ENCODE measurements around the gene SYNPR.

SYNPR gene

DNA sequence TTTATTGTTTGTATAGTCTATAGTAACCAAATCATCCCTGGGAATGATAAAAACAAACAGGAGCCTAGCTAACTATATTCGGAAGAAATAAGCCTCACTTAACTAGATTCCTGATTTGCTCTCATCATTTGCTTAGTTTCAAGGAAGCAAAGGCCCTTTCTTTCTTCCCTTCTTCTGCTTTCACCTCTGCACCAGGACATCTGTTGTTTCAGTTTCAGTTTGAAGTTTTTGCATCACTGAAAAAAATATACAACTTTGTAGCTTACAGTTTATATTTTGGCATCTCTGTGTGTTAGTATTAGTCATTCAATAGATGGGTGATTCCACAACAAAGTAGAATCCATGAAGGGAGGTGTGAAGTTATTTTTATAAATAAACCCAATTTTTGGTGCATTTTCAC lies 260.8 kb downstream of the SYNPR start:
- TF ChIP-seq GATA2 (IDR thresholded peaks at IDR 0.05; ENCODE audit: low read depth, low read length): no peak
- no peak for TF ChIP-seq GATA3 (IDR thresholded peaks at IDR 0.05; ENCODE audit: low read depth, low read length)

DNA sequence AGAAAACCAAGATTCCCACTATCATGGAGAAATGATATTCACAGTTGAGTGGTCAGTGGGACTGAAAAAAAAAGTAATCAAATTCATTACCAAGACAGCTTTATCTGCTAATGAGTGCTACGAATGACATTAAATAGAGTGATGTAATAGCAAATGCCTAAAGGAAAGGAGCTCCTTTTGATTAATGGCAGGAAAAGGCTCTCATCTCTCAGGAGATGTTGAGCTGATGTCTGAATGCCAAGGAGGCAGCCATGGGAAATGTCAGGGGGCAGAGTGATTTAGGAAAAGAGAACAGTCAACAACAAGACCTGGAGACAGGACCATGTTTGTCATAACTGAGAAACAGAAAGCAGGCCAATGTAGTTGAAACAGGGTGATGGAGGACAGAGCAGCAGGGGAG lies 277.7 kb downstream of the SYNPR start:
- no peak for TF ChIP-seq GATA2 (IDR thresholded peaks at IDR 0.05; ENCODE audit: low read depth, low read length)
- no peak for TF ChIP-seq GATA3 (IDR thresholded peaks at IDR 0.05; ENCODE audit: low read depth, low read length)

DNA sequence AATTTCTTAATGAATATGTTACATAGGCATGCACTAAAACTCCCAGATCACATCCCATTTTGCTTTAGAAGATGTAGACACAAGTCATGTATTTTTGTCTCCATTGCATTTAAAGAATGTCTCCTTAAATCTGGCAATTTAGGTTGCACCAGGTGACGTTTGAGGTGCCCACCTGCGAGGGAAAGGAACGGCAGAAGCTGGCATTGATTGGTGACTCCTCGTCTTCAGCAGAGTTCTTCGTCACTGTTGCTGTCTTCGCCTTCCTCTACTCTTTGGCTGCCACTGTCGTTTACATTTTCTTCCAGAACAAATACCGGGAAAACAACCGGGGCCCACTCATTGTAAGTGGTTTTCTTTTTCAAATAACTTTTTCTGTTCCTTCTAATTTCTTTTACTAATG lies 278.3 kb downstream of the SYNPR start:
- no peak for TF ChIP-seq GATA3 (IDR thresholded peaks at IDR 0.05; ENCODE audit: low read depth, low read length)
- TF ChIP-seq GATA2 (IDR thresholded peaks at IDR 0.05; ENCODE audit: low read depth, low read length): no peak

DNA sequence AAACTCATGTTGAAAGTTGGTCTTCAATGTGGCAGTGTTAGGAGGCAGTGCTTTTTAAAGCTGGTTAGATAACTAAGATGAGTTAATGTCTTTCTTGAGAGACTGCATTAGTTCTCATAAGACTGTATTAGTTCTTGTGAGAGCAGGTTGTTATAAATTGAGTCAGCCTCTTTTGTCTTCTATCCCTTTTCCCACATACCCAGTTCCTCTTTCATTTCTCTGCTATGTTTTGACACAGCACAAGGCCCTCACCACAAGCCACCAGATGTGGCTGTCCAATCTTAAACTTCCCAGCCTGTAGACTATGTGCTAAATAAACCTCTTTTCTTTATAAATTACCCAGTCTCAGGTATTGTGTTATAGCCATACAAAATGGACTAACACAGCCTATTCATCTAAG lies 279.8 kb downstream of the SYNPR start:
- TF ChIP-seq GATA2 (IDR thresholded peaks at IDR 0.05; ENCODE audit: low read depth, low read length): no peak

DNA sequence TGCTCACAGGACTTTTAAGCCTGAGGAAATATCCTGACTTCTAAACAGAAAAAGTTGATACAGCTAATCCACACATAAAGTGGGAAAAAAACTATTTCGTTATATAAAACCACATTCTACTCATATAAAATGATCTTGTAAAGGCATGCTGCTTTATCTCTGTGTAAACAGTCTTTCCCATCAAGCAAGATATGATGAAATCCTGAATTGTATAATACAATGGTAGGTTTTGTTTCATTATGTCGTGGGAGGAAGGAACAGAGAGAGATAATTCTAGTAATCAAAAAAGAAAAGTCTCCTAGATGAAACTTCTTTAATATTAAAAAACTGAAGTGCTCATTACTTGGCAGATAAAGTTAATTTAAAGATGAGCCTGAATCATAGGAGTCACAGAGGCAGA lies 281.8 kb downstream of the SYNPR start:
- TF ChIP-seq GATA3 (IDR thresholded peaks at IDR 0.05; ENCODE audit: low read depth, low read length): no peak
- no peak for TF ChIP-seq GATA2 (IDR thresholded peaks at IDR 0.05; ENCODE audit: low read depth, low read length)

DNA sequence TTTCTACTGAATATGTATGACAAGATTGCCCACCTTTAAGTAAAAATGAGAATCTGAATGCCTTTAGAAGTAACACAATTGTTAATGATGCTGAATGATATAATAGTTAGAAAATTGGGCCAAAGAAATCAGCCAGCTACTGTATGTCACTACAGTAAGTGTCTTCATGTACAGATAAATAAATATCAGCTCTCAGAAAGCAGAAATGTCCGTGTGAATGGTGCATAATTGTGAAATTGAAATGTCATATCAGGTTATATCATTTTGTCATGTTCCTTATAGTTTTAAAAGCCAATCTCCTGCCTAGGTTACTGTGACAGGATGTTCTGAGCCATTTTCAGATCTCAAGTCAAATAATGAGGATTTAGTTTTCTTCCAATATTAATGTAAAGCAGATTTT lies 283.8 kb downstream of the SYNPR start:
- TF ChIP-seq GATA2 (IDR thresholded peaks at IDR 0.05; ENCODE audit: low read depth, low read length) (no peak), GATA3 (IDR thresholded peaks at IDR 0.05; ENCODE audit: low read depth, low read length) (no peak)

DNA sequence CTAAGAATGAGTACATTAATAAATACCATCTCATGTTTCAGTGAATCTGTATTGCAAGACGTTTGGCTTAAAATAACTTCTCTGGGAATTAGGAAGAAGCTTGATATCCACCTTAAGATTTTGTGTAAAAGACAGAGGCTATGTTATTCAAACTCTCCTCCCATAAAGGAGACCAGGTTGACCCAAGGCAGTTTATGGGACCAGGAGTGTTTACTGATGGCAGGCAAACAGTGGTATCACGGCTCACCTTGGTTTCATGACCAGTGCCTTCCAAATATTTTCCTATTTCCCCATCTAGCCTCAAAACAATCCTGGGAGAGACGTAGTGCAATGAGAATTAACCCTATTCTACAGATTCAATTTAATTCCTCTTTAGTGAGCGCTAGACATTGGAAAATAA lies 284.2 kb downstream of the SYNPR start:
- TF ChIP-seq GATA2 (IDR thresholded peaks at IDR 0.05; ENCODE audit: low read depth, low read length): no peak
- no peak for TF ChIP-seq GATA3 (IDR thresholded peaks at IDR 0.05; ENCODE audit: low read depth, low read length)

DNA sequence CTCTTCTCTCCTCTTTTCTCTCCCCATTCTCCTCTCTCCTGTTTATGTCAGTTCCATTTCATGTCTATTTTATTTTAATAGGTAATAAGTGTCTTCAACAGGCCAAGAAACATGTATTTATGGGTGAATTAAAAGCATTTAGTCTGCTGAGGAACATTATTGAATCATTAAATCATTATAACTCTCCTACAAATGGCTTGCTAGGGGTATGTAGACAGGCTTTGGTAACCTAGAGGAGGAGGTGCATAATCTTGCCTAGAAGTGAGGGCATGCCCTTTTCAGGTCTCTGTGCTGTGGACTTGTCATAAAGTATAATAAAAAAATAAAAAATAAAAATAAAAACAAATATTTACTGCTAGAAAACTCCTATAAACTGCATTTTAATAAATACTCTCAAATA lies 285.5 kb downstream of the SYNPR start:
- no peak for TF ChIP-seq GATA2 (IDR thresholded peaks at IDR 0.05; ENCODE audit: low read depth, low read length)
- TF ChIP-seq GATA3 (IDR thresholded peaks at IDR 0.05; ENCODE audit: low read depth, low read length): no peak

DNA sequence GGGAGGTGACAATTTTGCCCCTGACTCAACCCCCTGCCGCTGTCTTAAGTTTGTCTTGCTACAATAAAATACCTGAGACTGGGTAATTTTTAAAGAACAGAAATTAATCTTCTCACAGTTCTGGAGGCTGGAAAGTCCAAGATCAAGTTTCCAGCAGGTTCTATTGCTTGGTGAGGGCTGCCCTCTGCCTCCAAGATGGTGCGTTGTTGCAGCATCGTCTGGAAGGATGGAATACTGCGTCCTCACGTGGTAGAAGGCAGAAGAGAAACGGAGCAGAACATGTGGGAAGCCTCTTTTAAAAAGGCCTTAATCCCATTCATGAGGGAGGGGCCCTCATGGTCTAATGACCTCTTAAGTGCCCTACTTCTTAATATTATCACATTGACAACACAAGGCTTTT lies 287.1 kb downstream of the SYNPR start:
- TF ChIP-seq GATA2 (IDR thresholded peaks at IDR 0.05; ENCODE audit: low read depth, low read length) (no peak), GATA3 (IDR thresholded peaks at IDR 0.05; ENCODE audit: low read depth, low read length) (no peak)

DNA sequence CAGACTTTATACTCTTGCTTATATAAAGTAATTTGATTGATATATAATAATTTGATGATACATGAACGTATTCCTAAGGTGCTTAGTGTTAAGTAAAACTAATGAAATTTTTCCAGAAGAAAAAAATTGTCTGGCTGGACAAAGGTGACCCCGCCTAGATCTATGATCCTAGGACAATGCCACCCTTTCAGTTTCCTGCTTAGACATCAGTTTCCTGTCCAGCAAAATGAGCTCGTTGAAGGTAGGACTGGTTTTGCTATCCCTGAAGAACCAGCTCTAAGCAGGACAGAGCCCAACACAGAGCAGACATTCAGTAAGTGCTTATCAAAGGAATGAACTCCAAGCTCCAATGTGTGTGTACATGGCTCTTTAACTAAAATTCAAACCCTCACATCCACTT lies 293.6 kb downstream of the SYNPR start:
- no peak for TF ChIP-seq GATA2 (IDR thresholded peaks at IDR 0.05; ENCODE audit: low read depth, low read length)
- TF ChIP-seq GATA3 (IDR thresholded peaks at IDR 0.05; ENCODE audit: low read depth, low read length): no peak

DNA sequence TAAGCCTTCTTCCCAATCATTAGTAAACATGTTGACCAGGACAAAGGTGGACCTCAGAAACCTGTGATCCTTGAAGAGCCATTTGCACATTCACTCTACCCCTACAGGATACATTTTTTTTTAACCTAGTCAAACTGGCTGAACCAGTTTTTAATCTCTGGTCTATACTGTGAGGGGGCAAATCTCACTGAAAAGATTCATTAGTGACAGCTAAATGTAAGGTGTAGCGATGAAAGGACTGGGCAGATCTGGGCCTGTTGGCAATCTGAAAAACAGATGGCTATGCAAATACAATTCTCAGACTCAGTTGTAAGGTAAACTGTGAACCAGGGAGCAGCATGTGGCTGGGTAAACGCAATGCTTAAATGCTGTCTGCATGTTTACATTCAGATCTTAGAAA lies 298.7 kb downstream of the SYNPR start:
- TF ChIP-seq GATA2 (IDR thresholded peaks at IDR 0.05; ENCODE audit: low read depth, low read length): no peak
- TF ChIP-seq GATA3 (IDR thresholded peaks at IDR 0.05; ENCODE audit: low read depth, low read length): no peak

DNA sequence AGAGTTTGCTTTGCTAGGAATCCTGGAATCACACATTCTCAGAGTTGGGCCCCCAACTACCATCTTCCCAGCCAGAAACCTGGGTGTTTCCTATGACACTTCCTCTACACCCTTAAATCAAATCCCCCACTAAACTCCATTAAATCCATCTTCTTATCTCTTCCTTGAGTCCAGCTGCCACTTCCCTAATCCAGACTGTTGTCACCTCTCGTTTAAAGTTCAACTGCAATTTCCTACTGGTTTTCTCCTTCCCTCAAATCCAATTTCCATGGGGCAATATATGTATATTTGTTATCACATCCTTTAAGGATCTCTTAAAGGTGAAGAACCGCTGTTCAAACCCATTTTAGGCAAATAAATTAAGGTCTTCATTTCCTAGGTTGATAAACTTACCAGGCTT lies 300.8 kb downstream of the SYNPR start:
- TF ChIP-seq GATA2 (IDR thresholded peaks at IDR 0.05; ENCODE audit: low read depth, low read length) (no peak), GATA3 (IDR thresholded peaks at IDR 0.05; ENCODE audit: low read depth, low read length) (no peak)

DNA sequence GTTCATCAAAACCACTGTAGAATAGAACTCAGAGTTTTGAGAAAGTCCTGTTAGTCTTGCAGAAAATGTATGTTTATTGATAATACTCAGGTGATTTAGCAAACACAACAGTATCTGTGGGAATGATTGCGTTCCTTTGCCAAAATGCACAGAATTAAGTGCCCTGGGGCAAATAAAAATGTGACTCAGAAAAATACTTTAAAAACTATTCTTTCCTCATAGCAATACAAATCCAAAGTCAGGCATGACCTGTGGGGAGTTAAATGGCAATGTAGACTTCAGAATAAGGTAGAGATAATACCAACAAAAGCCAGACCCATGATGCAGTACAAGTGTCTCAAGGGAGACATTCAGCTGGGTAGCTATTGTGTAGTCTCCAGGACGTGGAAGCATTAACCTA lies 302.0 kb downstream of the SYNPR start:
- no peak for TF ChIP-seq GATA2 (IDR thresholded peaks at IDR 0.05; ENCODE audit: low read depth, low read length)
- TF ChIP-seq GATA3 (IDR thresholded peaks at IDR 0.05; ENCODE audit: low read depth, low read length): no peak

DNA sequence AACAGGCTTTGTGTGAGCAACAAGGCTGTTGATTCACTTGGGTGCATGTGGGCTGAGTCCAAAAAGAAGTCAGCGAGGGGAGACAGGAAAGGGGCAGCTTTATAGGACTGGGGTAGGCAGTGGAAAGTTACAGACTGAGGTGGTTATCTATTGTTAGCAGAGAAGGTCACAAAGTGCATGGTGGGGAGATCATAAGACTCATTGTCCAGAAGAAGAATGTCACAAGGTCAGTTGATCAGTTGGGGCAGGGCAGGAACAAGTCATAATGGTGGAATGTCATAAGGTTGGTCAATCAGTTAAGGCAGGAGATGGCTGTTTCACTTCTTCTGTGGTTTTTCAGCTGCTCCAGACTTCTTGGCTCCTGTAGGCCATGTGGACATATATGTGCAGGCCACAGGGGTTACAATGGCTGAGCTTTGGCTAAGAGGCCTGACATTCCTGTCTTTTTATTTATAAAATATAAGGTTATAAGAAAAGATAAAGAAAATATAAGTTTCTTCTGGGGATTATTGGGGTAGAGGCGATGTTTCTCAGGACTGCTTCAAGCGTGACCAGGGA lies 304.9 kb downstream of the SYNPR start:
- no peak for TF ChIP-seq GATA3 (IDR thresholded peaks at IDR 0.05; ENCODE audit: low read depth, low read length)
- no peak for TF ChIP-seq GATA2 (IDR thresholded peaks at IDR 0.05; ENCODE audit: low read depth, low read length)

DNA sequence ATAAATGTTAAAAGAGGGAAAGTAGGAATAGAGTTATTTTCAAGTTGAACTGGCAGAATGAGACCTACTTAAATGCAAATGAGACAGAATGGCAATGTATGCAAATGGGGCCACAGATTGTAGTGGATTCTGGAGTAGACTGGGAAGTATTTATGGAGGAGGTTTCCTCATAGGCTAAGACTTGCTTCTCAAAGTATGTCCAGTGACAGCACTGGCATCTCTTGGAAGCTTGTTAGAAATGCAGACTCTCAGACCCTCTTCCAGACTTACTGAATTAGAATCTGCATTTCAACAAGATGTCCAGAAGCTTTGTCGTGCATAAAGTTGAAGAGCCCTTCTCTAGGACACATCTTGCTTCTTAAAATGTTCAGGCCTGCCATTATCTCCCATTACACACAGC lies 306.6 kb downstream of the SYNPR start:
- TF ChIP-seq GATA3 (IDR thresholded peaks at IDR 0.05; ENCODE audit: low read depth, low read length): no peak
- no peak for TF ChIP-seq GATA2 (IDR thresholded peaks at IDR 0.05; ENCODE audit: low read depth, low read length)

DNA sequence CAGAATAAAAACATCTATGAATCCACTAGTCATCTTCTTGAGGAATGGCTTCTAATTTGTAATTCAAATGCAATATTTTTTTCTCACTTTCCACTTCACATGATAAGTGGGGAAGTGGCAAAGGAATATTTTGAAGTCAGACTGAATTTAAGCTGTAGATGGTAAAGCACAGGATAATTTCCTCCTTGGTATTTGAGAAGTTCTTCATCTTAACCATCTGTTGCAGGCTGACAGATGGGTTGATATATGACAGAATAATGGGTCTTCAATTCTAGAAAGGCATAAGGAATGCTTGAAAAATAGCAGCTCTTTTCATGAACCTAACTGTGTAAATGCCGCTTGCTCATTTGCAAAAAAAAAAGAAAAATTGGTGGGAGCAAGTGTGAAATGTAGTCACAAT lies 307.8 kb downstream of the SYNPR start:
- TF ChIP-seq GATA3 (IDR thresholded peaks at IDR 0.05; ENCODE audit: low read depth, low read length) (no peak), GATA2 (IDR thresholded peaks at IDR 0.05; ENCODE audit: low read depth, low read length) (no peak)

Measured in SH-SY5Y (cell line).